ENCODE measurements around the gene PLCB2.
A peak's percentile ranks its signal among the peaks of the same experiment; 100 is the strongest.

The PLCB2 gene

DNA sequence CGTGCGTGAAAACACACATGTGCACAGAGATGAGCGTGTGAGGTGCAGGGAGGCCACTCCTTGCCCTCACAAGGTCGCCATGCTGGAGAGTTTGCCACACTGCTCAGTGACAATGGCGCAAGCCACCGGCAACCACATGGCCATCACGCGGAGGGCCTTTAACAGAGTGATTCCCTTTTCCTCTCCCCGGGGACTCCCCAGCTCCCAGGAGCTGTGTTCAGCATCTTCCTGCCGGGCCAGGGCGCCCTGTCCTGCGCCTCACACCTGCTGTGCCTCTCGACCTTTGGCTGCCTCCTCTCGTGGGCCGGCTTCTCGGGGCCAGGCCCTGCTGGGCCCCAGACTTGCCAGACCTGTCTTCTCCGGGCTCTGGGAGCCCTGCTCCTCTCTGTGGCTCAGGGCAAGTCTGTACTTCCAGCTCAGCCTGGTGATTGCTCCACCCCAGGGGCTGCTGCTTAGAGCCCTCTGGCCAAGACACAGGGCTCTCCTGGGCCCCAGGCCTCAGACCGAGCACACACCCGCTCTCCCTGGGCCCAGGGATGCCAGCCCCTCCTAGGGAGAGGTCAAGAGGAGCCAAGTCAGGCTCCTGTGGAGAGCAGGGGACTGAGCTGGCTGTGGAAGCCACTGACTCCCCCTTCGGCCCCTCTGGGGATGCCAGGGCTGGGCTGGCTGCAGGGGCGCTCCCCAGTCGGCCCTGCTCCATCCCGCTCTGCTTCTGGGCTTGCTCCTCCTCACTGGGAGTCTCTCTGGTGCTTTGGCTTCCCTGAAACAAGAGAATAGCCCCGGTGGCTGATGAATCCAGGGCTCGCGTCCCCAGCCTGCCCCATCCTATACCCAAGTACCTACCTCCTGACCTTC is 27.4 kb upstream of the PLCB2 start:
- DNase-seq (ENCODE audit: low read depth in 2 of 2) = no peak
- TF ChIP-seq, protein P1, sequence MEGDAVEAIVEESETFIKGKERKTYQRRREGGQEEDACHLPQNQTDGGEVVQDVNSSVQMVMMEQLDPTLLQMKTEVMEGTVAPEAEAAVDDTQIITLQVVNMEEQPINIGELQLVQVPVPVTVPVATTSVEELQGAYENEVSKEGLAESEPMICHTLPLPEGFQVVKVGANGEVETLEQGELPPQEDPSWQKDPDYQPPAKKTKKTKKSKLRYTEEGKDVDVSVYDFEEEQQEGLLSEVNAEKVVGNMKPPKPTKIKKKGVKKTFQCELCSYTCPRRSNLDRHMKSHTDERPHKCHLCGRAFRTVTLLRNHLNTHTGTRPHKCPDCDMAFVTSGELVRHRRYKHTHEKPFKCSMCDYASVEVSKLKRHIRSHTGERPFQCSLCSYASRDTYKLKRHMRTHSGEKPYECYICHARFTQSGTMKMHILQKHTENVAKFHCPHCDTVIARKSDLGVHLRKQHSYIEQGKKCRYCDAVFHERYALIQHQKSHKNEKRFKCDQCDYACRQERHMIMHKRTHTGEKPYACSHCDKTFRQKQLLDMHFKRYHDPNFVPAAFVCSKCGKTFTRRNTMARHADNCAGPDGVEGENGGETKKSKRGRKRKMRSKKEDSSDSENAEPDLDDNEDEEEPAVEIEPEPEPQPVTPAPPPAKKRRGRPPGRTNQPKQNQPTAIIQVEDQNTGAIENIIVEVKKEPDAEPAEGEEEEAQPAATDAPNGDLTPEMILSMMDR (IDR thresholded peaks at IDR 0.05; ENCODE audit: low read depth, low read length) = no peak
- H3K4me3 ChIP-seq (replicated peaks in 1 of 2; ENCODE audit: low read depth in 2 of 2, low read length in 2 of 2) = no peak overlapping the region

DNA sequence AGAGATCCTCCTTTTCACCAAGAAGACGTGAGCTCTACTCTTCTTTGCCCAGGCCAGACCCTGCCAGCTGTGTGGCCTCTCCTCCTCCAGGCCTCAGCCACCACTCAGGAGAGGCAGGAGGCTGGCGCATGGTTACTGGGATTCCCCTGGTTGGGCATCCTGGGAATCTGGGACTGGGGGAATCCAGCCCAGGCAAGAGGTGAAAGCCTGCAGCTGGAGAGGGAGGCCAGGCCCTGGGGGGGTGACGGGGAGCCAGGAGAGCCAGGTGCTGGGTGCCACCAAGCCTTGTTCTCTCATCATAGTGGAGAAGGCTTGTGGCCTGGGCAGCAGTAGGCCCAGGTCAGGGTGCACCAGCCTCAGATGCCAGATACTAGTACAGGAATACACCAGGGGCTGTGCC is 26.8 kb upstream of the PLCB2 start:
- H3K4me3 ChIP-seq (replicated peaks in 1 of 2; ENCODE audit: low read depth in 2 of 2, low read length in 2 of 2) = no peak overlapping the region
- DNase-seq (ENCODE audit: low read depth in 2 of 2) = no peak
- TF ChIP-seq, protein P1 (IDR thresholded peaks at IDR 0.05; ENCODE audit: low read depth, low read length) = no peak

DNA sequence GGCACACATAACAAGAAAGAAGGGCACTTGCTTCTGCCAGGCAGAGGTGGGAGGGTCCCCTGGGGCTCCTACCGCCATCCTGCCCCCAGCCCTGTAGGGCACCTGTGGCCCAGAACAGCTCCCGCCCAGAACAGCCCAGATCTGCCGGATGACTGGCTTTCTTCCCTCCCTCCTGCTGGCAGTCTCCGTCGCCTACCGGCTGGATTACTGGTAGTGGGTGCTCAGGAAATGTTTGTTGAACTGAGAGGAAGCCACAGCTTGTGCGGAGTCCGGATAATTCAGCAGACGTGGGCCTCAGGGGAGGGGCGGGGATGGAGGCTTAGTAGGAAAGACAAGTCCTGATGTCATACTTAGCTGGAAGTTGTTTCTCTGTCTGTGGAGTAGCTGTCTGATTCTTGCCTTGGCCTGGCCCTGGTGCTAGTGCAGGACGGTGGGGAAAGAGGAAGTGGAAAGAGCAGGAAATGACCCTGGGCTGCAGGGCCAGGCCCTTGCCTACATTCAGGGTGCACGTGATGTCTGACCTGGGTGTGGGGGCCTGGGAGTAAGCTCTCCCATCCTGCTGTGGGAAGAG is 26.3 kb upstream of the PLCB2 start:
- TF ChIP-seq, protein P1 (IDR thresholded peaks at IDR 0.05; ENCODE audit: low read depth, low read length) = no peak
- H3K4me3 ChIP-seq (replicated peaks in 1 of 2; ENCODE audit: low read depth in 2 of 2, low read length in 2 of 2) = no peak overlapping the region
- peak; percentile 88 to 94 for DNase-seq (ENCODE audit: low read depth in 2 of 2)

DNA sequence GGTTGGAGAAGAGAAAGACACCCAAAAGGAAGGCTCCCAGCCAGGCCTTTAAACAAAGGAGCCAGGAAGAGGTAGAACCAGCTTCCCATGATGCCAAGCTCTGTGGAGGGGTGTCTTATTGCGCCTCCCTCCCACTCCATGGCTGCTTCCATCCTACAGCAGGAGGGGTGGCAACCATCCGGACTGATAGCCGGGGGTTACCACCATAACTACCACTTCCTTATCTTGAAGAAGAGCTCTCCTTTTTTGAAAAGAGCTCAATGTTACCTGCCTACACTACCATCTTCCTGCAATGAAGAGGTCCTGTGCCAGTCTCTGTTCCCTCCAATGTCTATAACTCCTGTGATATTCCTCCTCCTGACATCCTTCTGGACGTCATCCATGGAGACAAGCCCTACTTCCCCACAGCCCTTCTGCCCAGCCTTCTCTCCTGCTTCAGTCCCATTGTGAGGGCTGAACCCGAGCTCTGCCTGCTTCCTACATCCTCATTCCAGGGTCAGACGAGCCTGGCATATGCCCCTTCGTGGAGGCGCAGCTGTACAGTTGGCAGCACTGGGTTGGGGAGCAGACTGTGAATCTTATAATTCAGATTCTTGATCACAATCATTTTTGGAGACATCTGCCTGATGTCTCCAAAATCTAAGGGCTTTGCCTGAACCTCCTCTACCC is 24.5 kb upstream of the PLCB2 start:
- DNase-seq (ENCODE audit: low read depth in 2 of 2) = no peak
- TF ChIP-seq, protein P1 (IDR thresholded peaks at IDR 0.05; ENCODE audit: low read depth, low read length) = no peak
- H3K4me3 ChIP-seq (replicated peaks in 1 of 2; ENCODE audit: low read depth in 2 of 2, low read length in 2 of 2) = no peak overlapping the region

DNA sequence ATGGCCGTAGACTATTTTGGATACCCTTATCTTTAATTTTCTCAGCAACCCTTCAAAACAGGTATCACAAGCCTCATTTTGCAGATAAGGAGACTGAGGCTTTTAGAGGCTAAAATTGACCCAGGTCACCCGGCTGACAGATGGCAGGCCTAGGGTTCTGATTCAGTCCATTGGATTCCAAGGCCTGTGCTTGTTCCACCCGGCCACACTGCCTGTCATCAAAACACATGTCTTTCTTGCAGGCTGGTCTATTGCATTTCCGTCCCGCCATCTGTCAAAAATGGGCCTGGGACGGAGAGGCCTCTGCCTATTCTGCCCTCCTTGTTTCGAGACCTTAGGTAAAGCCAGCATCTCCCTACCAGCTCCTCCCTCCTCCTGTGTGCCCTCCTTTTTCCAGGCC is 23.9 kb upstream of the PLCB2 start:
- H3K4me3 ChIP-seq (replicated peaks in 1 of 2; ENCODE audit: low read depth in 2 of 2, low read length in 2 of 2) = no peak overlapping the region
- TF ChIP-seq, protein P1 (IDR thresholded peaks at IDR 0.05; ENCODE audit: low read depth, low read length) = no peak
- DNase-seq (ENCODE audit: low read depth in 2 of 2) = no peak

DNA sequence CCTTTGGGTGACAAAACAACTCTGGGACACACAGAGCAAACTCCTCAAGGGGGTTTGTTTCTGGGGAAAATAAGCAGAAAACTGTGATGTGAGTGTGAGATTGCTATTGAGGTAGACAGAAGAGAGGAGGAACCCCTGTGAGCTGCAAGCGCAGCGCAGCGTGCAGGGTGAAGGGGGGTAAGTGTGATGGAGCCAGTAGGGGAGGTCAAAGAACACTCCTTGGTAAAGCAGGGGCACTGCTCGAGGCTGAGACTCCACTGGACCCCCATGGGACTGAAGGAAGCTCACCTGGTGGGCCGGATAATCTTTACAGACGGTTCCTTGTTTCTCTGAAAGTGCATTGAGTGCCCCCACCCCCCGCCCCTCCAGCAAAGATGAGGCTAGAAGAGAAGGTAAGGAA is 23.3 kb upstream of the PLCB2 start:
- TF ChIP-seq, protein P1 (IDR thresholded peaks at IDR 0.05; ENCODE audit: low read depth, low read length) = no peak
- H3K4me3 ChIP-seq (replicated peaks in 1 of 2; ENCODE audit: low read depth in 2 of 2, low read length in 2 of 2) = no peak overlapping the region
- DNase-seq (ENCODE audit: low read depth in 2 of 2) = no peak

Measured in cardiac fibroblast (primary cell).